Large intestine (tissue), 3 donors: ENCODE results near the gene CRABP2. TPM values are rescaled to one million over a fixed set of nuclear protein-coding genes. Genes with fewer than 3 reads are reported as not detected.

ENCODE experiments used
- DNase-seq, 2 donors: peaks; one replicate each; pipeline versions ENCODE4 v3.0.0 to v3.0.0-alpha.2; 2013
- H3K27ac ChIP-seq: one replicate; pipeline ENCODE4 v1.5.1; 2013; ENCODE audit warnings: low read length
- H3K27me3 ChIP-seq: 2 replicates; pipeline ENCODE4 v1.6.1; 2013; ENCODE audit warnings: low read length; ENCODE audit not compliant: control insufficient read depth, insufficient read depth
- H3K36me3 ChIP-seq: 2 replicates; pipeline ENCODE4 v1.6.1; 2013; ENCODE audit warnings: low read length; ENCODE audit not compliant: control insufficient read depth, insufficient read depth
- H3K4me1 ChIP-seq: one replicate; pipeline ENCODE4 v1.6.1; 2013; ENCODE audit warnings: low read length; ENCODE audit not compliant: control insufficient read depth, insufficient read depth
- H3K4me3 ChIP-seq: one replicate; pipeline ENCODE4 v1.5.1; 2013; ENCODE audit warnings: low read length
- H3K9me3 ChIP-seq: one replicate; pipeline ENCODE4 v1.6.1; 2013; ENCODE audit warnings: mild to moderate bottlenecking, low read depth, low read length, moderate library complexity; ENCODE audit not compliant: control insufficient read depth
- WGBS: methylation state at CpG from one replicate; pipeline ENCODE4 v1.1.5; 2013; ENCODE audit warnings: low lambda C conversion rate; ENCODE audit not compliant: insufficient coverage; 5-methylcytosine and 5-hydroxymethylcytosine counted together
- polyA plus RNA-seq: library from polyadenylated mRNA; unstranded; fragments of 120-200 nt; gene quantifications from one replicate; pipeline ENCODE4 v1.2.1, GENCODE V29; 2013

The CRABP2 gene
- polyA plus RNA-seq, 1 donor = 16.7 TPM

GRCh38 chr1:156727492-156727891 lies 22.1 kb upstream of the CRABP2 start:
- Histone ChIP-seq H3K27me3 (no peaks in the 10 kb centered on the region), H3K4me3 (peak overlapping the region; percentile 76), H3K9me3 (no peaks in the 10 kb centered on the region), H3K27ac (peak overlapping the region; percentile 94), H3K36me3 (peaks cover 32% of the 10 kb centered on the region), H3K4me1 (peaks cover 33% of the 10 kb centered on the region)
- no peak for DNase-seq
- WGBS = 0% methylated on average over 2 of the region's 7 CpGs

GRCh38 chr1:156726549-156727226 lies 21.3 kb upstream of the CRABP2 start:
- Histone ChIP-seq H3K4me1 (peaks cover 33% of the 10 kb centered on the region), H3K27me3 (no peaks in the 10 kb centered on the region), H3K4me3 (peak overlapping the region; percentile 76), H3K36me3 (peaks cover 28% of the 10 kb centered on the region), H3K9me3 (no peaks in the 10 kb centered on the region), H3K27ac (no peak overlapping the region)
- peak in 1 of 2 donors; percentile 58 for DNase-seq
- WGBS = 40% methylated on average over 2 of the region's 15 CpGs

GRCh38 chr1:156725683-156726280 lies 20.4 kb upstream of the CRABP2 start:
- Histone ChIP-seq H3K36me3 (peaks cover 37% of the 10 kb centered on the region), H3K4me1 (peaks cover 33% of the 10 kb centered on the region), H3K27ac (no peak overlapping the region), H3K27me3 (no peaks in the 10 kb centered on the region), H3K9me3 (no peaks in the 10 kb centered on the region), H3K4me3 (peak overlapping the region; percentile 76)
- WGBS = 100% methylated on average over 1 of the region's 18 CpGs
- DNase-seq = peak; percentile 82 to 86

- H3K27me3 ChIP-seq = no peaks in the 10 kb centered on the region
- H3K4me1 ChIP-seq = peaks cover 14% of the 10 kb centered on the region
- no CpG with 5 or more reads among the region's 4 CpGs for WGBS
- no peak for DNase-seq
- H3K27ac ChIP-seq = no peak overlapping the region
- H3K4me3 ChIP-seq = no peak overlapping the region
- peaks cover 40% of the 10 kb centered on the region for H3K36me3 ChIP-seq
- no peaks in the 10 kb centered on the region for H3K9me3 ChIP-seq
Observed at GRCh38 chr1:156721535-156721934, 16.2 kb upstream of the CRABP2 start.

GRCh38 chr1:156721131-156721530 lies 15.7 kb upstream of the CRABP2 start:
- WGBS = no CpG with 5 or more reads among the region's 2 CpGs
- Histone ChIP-seq H3K4me1 (peaks cover 10% of the 10 kb centered on the region), H3K36me3 (peaks cover 40% of the 10 kb centered on the region), H3K9me3 (no peaks in the 10 kb centered on the region), H3K27ac (no peak overlapping the region), H3K27me3 (no peaks in the 10 kb centered on the region), H3K4me3 (no peak overlapping the region)
- no peak for DNase-seq

GRCh38 chr1:156717351-156717750 lies 12.0 kb upstream of the CRABP2 start:
- Histone ChIP-seq H3K9me3 (no peaks in the 10 kb centered on the region), H3K4me1 (no peaks in the 10 kb centered on the region), H3K27me3 (no peaks in the 10 kb centered on the region), H3K36me3 (peaks cover 20% of the 10 kb centered on the region), H3K27ac (no peak overlapping the region), H3K4me3 (no peak overlapping the region)
- no peak for DNase-seq
- WGBS = no CpG with 5 or more reads among the region's 4 CpGs

- DNase-seq = no peak
- H3K27me3 ChIP-seq = no peaks in the 10 kb centered on the region
- H3K9me3 ChIP-seq = no peaks in the 10 kb centered on the region
- H3K36me3 ChIP-seq = peaks cover 6% of the 10 kb centered on the region
- no peak overlapping the region for H3K4me3 ChIP-seq
- H3K27ac ChIP-seq = no peak overlapping the region
- WGBS = no CpG with 5 or more reads among the region's 3 CpGs
- H3K4me1 ChIP-seq = peaks cover 3% of the 10 kb centered on the region
Observed at GRCh38 chr1:156714830-156715229, 9.4 kb upstream of the CRABP2 start.

GRCh38 chr1:156712626-156713025 lies 7.2 kb upstream of the CRABP2 start:
- H3K4me1 ChIP-seq = peaks cover 8% of the 10 kb centered on the region
- no CpG with 5 or more reads among the region's 3 CpGs for WGBS
- peaks cover 6% of the 10 kb centered on the region for H3K36me3 ChIP-seq
- H3K4me3 ChIP-seq = no peak overlapping the region
- H3K27me3 ChIP-seq = no peaks in the 10 kb centered on the region
- no peak overlapping the region for H3K27ac ChIP-seq
- DNase-seq = no peak
- H3K9me3 ChIP-seq = no peaks in the 10 kb centered on the region

GRCh38 chr1:156711011-156711817 lies 5.8 kb upstream of the CRABP2 start:
- Histone ChIP-seq H3K36me3 (peaks cover 6% of the 10 kb centered on the region), H3K4me1 (peaks cover 19% of the 10 kb centered on the region), H3K9me3 (no peaks in the 10 kb centered on the region), H3K27ac (no peak overlapping the region), H3K4me3 (no peak overlapping the region), H3K27me3 (peaks cover 5% of the 10 kb centered on the region)
- DNase-seq = no peak
- WGBS = no CpG with 5 or more reads among the region's 9 CpGs

- no peak overlapping the region for H3K4me3 ChIP-seq
- WGBS = no CpG with 5 or more reads among the region's 11 CpGs
- no peak overlapping the region for H3K27ac ChIP-seq
- H3K4me1 ChIP-seq = peaks cover 31% of the 10 kb centered on the region
- H3K9me3 ChIP-seq = peaks cover 1% of the 10 kb centered on the region
- no peak for DNase-seq
- no peaks in the 10 kb centered on the region for H3K36me3 ChIP-seq
- peaks cover 10% of the 10 kb centered on the region for H3K27me3 ChIP-seq
Observed at GRCh38 chr1:156709757-156710489, 4.5 kb upstream of the CRABP2 start.
